HG03159 (cell line): ENCODE measurements around the gene SCN4A.
A peak's percentile ranks its signal among the peaks of the same experiment; 100 is the strongest.

Experiments
- ATAC-seq: cut with Tn5 transposase; IDR thresholded peaks from one replicate; pipeline ENCODE4 v1.9.1; 2021; ENCODE audit warnings: mild to moderate bottlenecking, moderate library complexity; ENCODE audit not compliant: unreplicated experiment

The SCN4A gene

DNA sequence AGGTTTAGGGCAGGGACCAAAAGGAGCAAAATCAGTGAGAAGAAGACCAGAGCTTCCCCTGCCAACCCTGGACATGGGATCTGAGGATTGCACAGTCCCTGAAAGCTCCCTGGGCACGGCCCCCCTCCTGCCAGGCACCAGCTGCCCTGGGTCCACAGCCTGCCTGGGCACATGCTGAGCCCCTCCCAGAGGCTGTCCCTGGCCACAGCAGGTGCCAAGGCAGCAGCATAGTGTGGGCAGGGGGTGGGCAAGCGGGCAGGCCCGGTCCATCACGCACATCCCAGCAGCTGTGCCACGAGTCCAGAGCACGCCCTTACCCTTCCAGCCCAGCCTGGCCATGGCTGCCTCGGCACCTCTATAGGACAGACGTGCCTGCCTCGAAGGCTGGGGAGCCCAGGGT is 12.7 kb downstream of the SCN4A start:
- no peak for ATAC-seq

DNA sequence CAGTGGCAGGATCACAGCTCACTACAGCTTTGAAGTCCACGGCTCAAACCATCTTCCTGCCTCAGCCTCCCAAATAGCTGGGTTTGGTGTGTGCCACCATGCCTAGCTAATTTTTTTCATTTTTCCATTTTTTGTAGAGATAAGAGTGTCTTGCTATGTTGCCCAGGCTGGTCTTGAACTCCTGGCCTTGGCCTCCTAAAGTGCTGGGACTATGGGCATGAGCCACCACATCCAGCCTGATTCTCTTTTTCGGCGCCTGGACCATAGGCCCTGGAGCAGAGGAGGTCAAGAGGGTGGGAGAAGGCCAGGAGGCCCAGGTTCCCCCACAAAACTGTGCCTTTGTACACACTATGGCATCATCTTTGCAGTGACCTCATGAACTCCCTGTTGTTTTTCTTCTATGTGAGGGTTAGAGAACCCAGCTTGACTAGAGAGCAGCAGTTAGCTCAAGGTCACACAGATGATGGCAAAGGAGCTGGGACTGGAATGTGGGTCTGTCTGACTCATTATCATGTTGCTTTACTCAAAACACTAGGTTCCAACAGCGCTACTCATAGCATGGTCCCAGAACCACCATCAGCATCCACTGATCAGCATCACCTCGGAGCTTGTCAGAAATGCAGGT is 16.3 kb downstream of the SCN4A start:
- ATAC-seq, result no peak

DNA sequence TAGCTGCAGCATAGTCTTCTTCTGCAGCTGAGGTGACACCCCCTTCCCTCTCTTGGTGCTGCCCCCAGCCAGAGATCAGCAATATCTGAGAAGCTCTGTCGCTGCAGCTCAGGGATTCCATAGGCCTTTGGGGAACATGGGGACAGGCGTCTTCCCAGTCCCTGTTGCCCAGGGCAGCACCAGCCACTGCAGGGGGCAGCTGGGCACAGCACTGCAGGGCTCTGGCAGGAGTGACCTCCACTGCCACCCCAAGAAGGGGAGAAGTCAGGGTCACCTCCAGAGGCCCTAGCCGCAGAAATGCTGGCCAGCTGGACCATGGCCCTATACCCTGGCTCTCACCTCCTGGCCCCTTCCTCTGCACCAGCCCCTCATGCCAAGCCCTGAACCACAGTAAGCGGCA is 16.9 kb downstream of the SCN4A start:
- no peak for ATAC-seq

DNA sequence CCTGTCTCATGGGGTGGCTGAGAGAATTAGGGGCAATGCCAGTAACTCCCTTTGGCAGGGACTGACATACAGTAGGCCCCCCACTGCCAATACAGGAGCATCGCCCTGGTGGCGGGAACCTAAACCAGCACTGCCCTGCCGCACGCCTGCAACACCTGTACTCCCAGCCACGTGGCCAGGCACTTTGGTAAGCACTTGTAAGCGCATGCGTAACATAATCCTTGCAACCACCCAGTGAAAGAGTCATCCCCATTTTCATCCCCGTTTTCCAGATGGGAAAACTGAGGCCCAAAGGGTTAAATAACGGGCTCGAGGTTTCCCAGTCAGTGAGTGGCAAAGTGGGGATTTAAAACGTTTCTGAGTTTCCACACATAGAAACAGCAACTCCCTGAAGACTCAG is 17.5 kb downstream of the SCN4A start:
- ATAC-seq, result no peak

DNA sequence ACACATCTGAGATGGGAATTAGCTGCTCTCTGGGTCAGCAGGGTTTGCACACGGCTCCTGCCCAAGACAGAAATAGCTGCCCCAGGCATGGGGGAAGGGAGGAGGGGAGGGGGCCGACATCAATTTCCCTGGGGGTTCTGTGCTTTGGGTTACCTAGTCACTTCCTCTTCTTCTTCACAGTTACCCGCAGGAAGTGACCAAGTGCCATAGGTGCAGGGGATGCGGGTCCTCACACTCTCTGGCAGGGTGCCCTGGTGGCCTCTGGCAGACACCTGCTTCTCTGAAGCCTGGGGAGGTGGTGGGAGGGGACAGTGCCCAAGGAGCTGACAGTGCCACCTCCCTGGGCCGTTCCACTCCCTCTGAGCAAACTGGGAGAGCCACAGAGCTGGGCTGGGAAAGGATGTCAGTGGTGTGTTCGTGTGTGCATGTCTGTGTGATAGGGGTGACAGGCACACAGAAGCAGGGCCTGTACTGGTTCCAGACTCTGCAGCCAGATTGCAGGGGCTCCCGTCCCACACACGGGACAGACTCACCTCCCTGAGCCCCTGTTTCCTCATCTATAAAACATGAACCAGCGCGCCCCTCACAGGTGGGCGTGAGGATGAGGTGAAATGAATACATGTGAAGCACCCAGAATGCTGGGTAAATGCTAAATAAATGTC is 18.2 kb downstream of the SCN4A start:
- peak; percentile 67 for ATAC-seq

DNA sequence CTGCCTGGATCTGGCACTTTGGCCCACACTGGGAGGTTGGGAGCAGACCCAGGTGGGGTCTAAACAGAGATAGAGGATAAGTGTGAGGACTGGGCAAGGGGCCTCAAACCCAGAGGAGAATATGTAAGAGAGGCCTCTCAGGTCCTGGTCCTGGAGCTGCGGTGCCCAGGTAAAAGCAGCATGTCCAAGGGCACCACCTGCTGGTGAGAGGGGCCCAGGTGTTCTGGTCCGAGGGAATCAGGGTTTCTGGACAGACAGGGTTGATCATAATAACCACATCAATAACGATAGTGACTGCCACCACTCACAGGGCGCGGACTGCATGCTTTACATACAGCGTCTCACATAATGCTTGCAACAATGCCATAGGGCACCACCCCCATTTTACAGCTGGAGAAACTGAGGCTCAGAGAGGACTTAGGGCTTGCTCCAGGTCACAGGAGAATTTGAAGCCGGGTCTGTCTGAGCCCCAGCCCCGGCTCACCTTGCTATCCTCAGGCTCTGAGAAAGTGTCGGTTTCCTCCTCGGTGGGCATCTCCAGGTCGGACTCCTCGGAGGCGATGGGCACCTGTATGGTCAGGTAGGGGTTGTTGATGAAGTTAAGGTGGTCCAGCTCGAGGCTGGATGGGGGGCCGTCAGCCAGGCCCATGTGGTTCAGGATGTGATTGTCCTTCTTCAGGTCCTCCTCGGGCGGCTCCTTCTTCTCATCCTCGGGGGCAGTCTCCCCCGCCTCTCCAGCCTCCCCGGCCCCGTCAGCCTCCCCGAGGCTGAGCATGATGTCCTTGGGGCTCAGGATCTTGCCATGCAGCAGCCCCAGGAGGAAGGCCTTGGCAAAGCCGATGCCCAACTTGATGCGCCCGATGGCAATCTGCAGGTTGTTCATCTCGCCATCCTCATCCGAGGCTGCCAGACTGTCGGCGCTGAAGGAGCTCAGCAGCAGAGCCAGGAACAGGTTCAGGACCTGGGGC is 21.5 kb downstream of the SCN4A start:
- no peak for ATAC-seq

DNA sequence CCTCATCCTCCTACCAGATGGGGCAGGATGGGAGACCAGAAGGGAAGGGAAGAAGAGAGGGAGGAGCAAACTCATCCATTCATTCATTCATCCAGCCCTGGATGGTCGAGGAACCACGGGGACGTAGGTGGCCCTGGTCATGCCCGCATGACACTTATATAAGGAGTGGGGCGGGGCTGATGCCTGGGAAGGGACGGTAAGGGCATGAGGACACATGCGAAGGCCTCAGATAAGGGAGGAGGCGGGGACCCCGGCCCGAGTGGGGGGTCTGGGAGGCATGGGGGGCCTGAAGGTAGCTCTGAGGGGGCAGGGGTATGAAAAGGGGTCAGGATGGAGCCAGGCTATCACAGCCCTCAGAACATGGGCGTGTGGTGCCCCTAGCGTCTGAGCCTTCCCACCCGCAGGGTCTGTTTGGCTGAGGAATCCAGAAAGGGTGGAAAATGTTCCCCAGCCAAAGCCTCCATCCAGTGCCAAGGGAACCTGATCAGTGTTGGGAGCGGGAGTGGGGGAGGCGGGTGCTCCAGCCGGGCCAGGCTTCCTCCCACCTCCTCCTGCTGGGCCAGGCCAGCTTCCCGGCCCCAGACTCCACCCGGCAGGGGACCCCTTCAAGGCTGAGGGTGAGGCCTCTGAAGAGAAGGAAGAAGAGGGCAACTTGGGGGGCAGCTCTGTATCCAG is 23.0 kb downstream of the SCN4A start:
- no peak for ATAC-seq

DNA sequence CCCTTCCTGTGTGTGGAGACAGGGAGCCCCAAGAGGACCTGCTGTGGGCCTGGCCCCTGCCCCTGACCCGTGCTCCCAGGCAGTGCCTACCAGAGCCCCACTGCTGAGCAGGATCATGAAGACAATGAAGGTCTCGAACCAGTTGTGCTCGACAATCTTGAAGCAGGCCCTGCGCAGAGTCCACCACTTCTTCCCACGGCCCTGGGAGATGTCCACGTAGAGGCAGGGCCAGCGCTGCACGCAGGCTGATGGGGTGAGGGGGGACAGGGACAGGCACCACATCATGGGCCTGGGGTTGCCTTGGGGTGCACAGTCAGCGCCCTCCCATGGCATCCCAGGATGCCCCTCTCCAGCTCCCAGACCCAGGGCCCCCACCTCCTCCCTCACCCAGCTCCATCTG is 24.2 kb downstream of the SCN4A start:
- ATAC-seq, result no peak

DNA sequence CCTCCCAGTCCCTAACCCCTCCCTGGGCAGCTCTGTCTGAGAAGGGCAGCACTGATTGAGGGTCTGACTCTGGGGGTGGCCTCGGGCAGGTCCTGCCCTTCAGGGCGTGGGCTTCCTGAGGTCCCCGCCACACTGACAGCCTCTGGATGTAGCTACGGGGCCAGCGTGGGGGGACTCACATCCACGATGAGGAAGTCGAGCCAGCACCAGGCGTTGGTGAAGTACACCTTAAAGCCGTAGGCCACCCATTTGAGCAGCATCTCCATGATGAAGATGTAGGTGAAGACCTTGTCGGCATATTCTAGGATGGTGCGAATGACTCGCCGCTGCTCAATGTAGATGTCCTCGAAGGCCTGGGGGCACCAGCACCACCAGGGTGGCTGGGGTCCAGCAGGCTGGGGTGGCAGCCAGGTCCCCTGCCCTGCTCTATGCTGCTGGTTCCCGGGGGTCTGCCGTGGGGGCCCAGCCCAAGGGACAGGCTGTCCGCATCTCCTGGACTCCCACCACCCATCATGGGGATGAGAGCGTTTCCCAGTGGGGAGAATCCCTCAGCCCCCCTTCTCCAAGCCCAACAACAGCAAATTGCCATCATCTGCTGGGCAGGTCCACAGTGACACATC is 24.9 kb downstream of the SCN4A start:
- ATAC-seq, result no peak

DNA sequence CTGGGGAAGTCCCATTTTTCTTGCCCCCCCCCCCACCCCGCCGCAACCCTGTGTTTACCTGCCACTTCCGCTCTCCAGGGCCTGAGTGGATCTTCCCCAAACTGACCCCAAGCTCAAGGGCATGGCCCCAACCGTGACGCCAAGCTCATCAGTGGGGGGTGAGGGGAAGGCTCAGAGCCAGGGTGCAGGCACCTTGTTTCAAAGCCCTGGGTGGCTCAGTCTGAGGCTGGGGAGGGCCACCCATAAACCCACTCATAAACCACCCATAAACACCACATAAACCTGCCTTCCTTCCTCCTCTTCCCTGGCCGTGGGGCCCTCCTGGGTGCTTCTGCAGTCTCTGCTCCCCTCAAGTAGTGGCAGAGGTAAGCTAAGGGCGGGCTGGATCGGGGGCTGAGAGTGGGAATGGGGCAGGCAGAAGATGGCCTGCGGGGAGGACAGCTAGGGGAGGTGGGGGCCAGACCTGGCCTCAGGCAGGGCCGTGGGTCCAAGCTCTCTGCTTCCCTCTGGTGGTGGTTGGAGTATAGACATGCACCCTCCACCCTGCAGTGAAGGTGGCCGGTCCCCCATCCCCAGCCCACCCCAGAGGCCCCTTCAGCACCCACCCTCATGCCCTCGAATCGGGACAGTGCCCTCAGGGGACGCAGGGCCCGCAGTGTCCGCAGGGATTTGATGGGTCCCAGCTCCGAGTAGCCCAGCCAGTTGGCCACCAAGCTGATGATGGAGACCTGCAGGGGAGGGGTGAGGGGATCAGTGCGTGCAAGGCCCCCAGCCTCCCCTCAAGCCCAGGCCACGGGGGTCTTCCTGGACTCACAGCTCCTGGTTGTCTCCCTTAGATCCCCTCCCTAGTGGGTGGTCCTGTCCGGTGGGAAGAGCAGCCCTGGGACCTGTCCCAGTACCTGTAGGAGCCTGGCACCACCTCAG is 26.0 kb downstream of the SCN4A start:
- ATAC-seq, result no peak

DNA sequence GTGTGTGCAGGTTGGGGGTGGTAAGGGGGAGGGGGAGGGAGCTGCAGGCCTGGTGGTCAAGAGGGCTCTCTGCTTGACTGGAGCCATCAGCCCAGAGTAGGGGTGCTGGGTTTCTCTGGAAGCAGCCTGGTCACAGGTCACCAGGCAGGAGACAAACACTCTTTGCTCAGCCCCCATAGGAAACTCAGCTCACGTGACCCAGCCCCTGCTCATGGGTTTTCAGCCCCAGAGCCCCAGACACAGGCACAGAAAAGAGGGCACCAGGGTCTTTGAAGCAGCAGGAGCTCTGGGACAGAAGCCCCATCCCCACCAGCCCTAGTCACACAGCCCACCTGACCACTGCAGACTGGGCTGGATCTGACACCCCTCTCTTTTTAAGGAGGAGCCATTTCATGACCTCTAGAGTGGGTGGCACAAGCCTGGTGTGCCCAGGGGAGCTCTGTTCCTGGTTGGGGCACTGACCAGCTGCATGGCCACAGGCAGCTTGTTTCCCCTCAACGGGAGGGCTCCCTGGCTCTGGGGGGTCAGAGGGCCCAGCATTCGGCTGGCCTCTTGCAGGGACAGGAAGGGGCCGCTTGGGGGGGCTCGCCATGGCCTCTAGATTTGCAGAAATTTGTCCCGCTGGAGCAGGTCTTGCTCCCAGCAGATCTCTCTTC is 26.8 kb downstream of the SCN4A start:
- ATAC-seq, result peak; percentile 48

DNA sequence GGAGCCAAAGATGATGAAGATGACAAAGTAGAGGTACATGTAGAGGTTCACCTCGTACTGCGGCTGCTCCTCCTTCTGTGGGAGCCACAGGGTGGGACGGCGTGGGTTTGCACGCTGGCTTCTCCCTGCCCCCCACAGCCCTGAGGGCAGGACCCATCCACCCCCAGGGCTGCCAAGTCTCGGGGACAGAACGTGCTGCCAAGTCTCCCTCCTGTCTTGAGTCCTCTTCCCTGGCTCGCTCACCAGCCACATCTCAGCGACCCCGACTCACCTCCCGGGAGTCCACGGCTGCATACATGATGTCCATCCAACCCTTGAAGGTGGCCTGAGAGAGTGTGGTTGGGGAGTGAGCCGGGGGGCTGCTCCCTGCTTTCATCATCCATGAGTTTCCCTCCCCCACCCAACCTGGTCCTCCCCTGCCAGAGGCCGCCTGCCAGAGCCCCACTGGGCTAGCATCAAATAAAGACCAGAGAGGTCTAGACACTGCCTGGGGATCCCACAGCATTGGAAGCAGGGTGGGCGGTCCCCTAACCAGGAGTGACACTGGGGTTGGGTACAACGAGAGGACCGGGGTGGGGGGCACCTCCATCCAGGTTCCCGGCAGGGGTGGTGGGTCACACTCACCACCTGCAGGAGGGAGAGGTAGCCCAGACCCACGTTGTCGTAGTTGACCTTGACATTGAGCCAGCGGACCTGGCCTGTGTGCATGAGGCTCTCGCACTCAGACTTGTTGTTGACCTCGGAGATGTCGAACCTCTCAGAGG is 27.8 kb downstream of the SCN4A start:
- no peak for ATAC-seq

DNA sequence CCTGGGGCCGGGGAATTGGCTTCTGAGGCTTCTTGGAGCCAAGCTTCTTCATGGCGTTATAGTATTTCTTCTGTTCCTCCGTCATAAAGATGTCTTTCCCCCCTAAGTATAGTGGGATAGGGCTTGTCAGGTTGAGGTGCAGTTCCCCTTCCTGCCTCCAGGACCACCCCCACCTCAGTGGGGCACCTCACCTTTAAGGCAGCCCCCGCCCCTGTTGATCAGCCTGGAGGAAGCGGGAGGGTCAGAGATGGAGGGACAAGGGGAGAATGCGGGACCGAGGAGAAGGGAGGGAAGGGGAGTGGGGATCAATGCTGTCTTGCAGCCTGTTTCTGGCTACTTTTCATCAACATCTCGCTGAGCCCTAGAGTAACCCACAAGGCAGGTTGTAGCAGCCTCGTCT is 29.0 kb downstream of the SCN4A start:
- no peak for ATAC-seq

DNA sequence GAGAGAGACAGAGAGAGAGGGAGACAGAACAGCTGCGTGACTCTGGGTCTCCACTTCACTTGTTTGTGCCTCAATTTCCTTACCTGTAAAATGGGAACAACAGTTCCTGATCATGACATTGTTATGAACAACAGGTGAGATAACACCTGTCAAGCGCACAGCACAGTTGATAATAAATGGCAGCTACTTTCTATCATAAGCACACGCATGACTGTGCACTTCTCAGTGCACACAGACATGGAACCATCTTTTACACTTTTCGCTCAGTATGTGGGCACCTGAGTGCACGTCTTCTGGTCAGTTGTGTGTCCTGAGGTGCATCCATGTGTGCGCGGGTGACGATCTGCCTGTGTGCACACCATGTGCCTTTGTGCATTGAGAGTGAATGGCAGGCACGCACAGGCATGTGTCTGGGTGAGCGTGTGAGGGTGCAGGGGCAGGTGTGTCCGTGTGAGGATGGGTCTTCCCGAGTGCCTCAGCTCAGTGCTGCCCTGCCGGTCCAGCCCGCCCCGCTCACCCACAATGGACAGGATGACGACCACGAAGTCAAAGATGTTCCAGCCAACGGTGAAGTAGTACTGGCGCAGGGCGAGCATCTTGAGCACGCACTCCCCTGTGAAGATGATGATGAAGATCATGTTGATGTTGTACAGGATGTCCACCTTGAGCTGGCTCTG is 30.3 kb downstream of the SCN4A start:
- ATAC-seq, result no peak

DNA sequence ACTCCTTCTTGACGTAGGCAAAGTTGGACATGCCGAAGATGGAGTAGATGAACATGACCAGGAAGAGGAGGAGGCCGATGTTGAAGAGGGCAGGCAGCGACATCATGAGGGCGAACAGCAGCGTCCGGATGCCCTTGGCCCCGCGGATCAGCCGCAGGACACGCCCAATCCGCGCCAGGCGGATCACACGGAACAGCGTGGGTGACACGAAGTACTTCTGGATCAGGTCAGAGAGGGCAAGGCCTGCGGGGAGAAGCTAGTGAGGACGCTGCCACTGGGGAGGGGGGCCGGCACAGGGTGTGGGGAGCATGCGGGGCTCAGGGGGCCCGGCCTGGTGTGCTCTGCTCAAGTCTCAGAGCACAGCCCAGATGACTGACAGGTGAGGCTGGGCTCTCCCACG is 31.0 kb downstream of the SCN4A start:
- ATAC-seq, result no peak

DNA sequence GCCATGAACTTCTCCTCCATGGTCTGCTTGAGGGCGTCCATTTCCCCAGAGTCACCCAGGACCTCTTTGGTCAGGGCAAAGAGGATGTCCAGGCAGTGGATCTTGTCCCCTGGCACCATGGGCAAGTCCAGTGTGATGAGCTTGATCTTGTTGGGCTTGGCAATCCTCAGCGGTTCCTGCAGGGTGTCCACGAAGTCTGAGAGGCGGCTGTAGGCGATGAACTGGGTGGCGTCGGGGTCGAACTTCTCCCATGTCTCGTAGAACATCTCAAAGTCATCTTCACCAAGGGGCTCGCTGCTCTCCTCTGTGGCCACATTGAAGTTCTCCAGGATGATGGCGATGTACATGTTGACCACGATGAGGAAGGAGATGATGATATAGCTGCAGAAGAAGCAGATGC is 31.6 kb downstream of the SCN4A start:
- ATAC-seq, result no peak

DNA sequence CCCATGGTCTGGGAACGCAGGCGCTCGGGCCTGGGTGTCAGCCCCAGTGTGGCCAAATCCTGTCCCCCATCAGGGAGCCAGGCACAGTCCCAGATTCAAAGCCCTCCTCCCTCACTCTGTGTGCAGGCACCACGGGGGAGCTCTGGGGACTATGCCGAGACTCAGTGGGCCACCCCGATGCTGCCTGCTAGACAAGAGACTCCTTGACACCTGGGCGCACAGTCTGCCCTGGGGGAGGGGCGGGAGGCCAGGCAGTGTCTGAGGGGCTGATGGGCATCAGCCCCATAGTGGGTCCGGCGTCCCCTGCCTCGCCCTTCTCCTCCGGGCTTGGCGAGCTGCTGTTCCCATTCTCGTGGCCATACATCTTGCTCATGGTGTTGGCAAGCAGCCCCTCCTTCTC is 32.1 kb downstream of the SCN4A start:
- no peak for ATAC-seq

DNA sequence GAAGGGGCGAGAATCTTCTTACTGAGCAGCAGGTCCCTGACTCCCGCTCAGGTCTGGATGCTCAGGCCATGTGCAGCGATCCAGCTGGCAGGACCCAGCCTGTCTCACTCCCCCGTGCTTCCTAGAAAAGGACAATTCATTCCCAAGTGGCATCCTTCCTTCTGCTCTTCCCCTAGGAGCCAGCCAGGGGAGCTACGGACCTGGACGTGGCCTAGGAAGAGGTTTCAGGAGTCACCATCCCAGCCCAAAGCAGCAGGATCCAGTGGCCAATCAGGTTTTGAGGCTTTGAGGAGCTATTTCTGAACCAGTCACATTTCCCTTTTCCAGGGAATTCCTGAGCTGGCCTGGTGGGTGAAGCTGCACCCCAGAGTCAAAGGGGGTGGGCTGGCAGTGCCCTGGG is 32.8 kb downstream of the SCN4A start:
- ATAC-seq, result no peak
